Stimulated activated CD8-positive, alpha-beta memory T cell treated with anti-CD3 and anti-CD28 coated beads, Interleukin-15, amount 100 ng/mL, for 1 hour (primary cell): ENCODE measurements around the gene BCL2L13.
"Not testable (repeated sequence)": the region's sequence is repeated elsewhere in the genome, so short reads cannot be mapped to it uniquely, and the experiment has no call there.

Experiments used
- DNase-seq: peaks from one replicate; pipeline ENCODE4 v3.0.0-alpha.2; 2020; ENCODE audit warnings: low read depth

Gene BCL2L13

GRCh38 chr22:17636850-17637249 is 1.7 kb upstream of the BCL2L13 start:
- DNase-seq: not testable (repeated sequence)

DNA sequence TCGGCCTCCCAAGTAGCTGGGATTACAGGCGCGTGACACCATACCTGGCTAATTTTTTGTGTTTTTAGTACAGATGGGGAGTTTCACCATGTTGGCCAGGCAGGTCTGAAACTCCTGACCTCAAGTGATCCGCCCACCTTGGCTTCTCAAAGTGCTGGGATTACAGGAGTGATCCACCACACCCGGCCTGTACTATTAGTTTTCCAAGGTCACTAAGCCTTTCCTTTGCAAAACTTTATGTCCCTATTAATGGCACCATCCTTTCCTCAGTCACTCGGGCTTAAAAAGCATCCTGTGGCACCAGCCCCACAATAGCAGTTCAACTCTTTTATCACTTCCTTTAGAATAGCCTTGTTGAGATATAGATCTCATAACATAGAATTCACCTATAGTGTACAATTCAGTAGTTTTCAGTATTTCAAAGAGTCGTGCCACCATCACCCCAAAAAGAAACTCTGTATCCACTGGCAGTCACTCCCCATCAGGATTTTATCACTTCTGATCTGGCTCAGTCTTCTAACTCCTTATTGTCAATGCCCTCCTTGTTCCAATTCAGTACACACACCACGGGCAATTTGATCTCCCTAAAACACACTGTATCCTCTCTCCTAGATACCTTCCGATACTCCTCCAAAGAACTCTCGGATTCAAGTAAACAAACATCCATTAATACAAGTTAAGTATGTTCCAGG is 921 bp upstream of the BCL2L13 start:
- no peak for DNase-seq

DNA sequence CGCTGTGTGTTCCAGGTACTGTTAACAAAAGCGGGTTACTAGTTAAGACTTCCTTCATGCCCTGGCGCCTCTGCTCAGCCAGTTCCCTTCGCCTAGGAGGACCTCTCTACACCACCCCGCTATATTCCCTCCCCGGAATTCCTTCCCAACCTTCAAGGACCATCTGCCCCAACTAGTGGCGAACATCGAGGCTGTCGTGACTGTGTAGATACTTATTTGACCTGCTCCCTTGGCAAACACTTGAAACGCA is 450 bp upstream of the BCL2L13 start:
- no peak for DNase-seq

DNA sequence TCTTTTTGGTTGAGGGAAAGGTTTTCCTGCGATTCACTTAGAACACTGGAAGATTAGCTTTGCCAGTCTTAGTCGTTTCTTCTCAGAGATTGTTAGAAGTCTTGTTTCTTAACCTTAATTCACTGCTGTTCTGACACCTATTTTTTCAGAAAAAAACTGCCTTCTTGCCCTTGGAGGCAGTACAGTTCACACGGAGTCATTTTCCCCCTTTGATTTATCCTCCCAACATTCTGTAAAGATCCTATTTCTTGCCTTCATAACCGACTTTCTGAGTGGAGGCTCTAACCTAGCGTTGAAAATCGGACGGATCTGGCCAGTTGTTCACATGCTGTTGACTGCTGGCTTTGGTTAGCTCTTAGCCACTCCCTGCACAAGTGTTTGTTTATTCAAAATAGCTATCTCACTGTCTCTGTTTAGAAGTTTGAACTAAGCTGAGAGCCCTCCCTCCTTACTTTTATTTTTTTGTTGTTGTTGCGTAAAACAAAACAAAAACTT is 737 bp downstream of the BCL2L13 start:
- DNase-seq: no peak

- DNase-seq: no peak
Observed at GRCh38 chr22:17641269-17641668, 2.7 kb downstream of the BCL2L13 start.

DNA sequence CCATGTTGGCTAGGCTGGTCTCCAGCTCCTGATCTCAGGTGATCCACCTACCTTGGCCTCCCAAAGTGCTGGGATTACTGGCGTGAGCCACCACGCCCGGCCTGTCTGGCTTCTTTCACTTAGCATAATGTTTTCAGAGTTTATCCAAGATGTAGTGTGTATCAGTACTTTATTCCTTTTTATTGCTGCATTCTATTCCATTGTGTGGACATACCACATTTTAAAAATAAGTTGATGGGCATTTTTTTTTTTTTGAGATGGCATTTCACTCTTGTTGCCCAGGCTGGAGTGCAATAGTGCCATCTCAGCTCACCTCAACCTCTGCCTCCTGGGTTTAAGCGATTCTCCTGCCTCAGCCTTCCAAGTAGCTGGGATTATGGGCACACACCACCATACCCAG is 3.8 kb downstream of the BCL2L13 start:
- DNase-seq: not testable (repeated sequence)

- DNase-seq: no peak
Observed at GRCh38 chr22:17647452-17647851, 8.9 kb downstream of the BCL2L13 start.

DNA sequence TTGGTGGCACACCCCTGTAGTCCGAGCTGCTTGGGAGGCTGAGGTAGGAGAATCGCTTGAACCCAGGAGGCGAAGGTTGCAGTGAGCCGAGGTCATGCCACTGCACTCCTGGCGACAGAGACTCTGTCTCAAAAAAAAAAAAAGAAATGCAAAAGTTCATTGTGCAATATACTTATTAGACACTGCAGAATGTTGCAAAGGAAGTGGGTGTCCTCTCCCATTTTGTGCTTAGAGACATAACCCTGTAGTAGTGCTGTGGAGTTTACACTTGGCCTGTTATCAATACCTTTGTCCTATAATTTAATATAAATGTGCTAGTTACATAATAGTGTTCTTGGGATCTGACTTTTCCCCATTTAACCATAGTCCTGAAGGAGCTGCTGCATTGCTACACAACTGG is 9.4 kb downstream of the BCL2L13 start:
- DNase-seq: no peak

DNA sequence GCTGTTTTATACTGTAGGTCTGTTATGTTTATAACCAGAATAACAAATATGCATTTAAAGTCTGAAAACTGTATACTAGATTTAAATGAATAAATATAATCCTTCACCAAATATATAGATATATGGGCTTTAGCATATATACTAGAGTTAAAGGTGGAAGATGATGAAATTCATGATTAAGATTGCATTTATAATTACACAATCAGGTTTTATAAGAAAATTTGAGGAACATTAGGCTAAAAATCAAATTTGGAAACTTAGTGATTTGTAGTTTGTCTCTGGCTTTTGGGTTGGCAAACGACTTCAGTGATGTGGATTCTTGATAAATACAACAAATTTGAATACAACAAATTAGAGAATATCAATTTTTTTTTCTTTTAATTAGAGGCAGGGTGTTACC is 10.0 kb downstream of the BCL2L13 start:
- DNase-seq: no peak

GRCh38 chr22:17655289-17655688 is 16.7 kb downstream of the BCL2L13 start:
- no peak for DNase-seq

DNA sequence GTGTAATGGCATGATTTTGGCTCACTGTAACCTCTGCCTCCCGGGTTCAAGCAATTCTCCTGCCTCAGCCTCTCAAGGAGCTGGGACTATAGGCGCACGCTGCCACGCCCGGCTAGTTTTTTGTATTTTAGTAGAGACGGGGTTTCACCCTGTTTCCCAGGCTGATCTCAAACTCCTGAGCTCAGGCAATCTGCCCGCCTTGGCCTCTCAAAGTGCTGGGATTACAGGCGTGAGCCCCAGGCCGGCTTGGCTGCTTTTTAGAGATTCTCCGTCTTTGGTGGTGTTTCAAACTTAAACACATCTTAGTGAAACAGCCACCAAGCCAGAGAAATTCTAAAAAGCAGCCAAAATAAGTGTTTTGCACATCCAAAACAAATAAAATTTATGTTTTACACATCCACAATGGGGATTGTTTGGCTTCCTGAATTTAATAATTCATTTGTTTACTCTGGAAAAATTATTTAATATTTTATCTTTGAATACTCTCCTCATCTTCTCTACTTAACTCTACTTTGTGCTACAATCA is 18.4 kb downstream of the BCL2L13 start:
- DNase-seq: no peak

DNA sequence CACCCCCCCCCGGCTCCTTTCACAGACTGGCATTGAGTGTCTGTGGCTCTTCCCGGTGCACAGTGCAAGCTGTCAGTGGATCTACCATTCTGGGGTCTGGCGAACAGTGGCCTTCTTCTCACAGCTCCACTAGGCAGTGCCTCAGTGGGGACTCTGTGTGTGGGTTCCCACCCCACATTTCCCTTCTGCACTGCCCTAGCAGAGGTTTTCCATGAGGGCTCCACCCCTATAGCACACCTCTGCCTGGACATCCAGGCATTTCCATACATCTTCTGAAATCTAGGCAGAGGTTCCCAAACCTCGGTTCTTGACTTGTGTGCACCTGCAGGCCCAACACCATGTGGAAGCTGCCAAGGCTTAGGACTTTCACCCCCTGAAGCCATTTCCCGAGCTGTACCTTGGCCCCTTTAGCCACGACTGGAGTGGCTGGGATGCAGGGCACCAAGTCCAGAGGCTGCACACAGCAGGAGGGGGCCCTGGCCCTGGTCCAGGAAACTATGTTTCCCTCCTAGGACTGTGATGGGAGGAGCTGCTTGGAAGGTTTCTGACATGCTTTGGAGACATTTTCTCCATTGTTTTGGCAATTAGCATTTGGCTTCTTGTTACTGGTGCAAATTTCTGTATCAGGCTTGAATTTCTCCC is 26.0 kb downstream of the BCL2L13 start:
- no peak for DNase-seq

DNA sequence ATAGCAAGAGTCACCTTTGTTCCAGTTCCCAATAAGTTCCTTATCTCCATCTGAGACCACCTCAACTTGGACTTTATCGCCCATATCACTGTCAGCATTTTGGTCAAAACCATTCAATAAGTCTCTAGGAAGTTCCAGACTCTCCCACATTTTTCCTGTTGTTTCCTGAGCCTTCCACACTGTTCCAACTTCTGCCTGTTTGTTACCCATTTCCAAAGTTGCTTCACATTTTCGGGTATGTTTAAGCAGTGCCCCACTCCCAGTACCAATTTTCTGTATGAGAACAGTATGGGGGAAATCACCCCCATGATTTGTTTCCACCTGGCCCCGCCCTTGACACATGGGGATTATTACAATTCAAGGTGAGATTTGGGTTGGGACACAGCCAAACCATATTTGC is 26.7 kb downstream of the BCL2L13 start:
- no peak for DNase-seq

DNA sequence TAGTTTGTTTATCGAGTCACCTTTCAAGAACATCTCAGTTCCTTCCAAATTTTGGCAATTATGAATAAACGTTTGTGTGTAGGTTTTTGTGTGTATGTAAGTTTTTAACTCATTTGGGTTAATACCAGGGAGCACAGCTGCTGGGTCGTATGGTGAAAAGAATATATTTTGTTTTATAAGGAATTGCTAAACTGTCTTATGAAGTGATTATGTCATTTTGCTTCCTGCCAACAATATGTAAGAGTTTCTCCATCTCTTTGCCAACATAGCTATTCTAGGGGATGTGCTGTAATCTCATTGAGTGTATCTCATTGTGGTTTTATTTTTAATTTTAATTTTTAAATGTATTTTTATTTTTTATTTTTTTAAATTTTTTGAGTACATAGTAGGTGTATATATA is 27.3 kb downstream of the BCL2L13 start:
- no peak for DNase-seq

- not testable (repeated sequence) for DNase-seq
Observed at GRCh38 chr22:17671521-17672092, 33.0 kb downstream of the BCL2L13 start.

DNA sequence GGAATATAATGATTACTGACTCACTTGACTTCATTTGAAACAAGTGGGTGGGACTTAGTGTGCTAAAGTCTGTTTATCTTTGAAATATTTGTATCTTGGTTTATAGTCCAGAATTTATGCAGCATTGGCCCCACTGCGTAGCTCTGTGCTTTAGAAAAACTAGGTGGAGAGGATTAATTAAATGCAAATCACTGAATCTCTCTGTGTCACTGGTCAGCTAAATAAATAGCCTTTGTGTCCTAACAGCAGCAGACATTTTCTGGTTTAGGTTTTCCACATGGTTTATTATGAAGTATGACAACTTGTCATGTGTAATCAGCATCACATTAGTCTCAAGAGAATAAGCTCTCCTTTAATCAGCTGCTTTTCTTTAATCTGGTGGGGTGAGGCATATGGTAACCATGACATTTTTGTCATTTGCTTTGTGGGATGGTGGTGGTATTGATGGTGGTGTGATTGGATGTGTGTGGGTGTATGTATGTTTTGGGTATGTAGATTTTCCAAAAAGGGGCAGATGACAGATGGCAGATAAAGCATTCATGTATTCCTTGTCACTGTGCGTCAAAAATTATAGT is 33.9 kb downstream of the BCL2L13 start:
- DNase-seq: no peak

- no peak for DNase-seq
Observed at GRCh38 chr22:17674152-17674551, 35.6 kb downstream of the BCL2L13 start.

GRCh38 chr22:17675584-17675983 is 37.0 kb downstream of the BCL2L13 start:
- no peak for DNase-seq

DNA sequence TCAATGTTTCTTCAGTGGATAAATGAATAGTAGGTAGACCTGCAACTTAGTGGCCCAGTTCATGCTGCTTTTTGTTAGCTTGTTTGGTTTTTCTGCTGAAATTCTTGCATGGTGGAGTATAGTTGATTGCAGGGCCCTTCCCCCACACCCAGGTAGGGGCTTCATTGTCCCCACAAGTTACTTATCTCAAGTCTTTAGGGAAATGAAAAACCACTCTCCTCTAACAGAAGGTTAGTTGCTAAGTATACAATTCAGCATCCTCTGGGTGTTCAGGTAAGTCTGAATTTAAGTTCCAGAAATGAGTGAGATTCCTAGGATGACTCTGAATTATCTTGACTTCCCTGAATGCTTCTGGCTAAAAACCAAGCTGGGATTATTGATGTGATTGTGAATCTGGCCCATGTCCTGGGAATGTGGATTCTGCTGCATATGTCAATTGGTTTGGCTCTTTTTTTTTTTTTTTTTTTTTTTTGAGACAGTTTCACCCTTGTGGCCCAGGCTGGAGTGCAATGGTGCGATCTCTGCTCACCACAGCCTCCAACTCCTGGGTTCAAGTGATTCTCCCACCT is 40.3 kb downstream of the BCL2L13 start:
- no peak for DNase-seq

- DNase-seq: no peak
Observed at GRCh38 chr22:17684245-17684644, 45.7 kb downstream of the BCL2L13 start.

DNA sequence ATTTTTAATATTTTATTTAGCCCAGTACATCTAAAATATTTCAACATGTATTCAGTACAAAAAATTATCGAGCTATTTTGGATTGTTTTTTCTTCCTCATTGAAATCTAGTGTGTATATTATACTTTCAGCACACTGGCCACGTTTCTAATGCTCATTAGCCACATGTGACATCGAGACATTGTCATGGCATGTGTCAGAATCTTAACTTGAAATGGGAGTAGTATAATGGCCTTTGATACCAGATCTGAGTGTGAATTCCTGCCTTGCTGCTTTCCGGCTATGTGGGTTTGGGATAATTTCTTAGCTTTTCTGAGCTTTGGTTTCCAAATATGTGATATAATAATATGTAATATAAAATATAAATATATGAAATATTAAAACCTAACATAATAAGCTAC is 54.3 kb downstream of the BCL2L13 start:
- DNase-seq: no peak

- no peak for DNase-seq
Observed at GRCh38 chr22:17694193-17694592, 55.6 kb downstream of the BCL2L13 start.

DNA sequence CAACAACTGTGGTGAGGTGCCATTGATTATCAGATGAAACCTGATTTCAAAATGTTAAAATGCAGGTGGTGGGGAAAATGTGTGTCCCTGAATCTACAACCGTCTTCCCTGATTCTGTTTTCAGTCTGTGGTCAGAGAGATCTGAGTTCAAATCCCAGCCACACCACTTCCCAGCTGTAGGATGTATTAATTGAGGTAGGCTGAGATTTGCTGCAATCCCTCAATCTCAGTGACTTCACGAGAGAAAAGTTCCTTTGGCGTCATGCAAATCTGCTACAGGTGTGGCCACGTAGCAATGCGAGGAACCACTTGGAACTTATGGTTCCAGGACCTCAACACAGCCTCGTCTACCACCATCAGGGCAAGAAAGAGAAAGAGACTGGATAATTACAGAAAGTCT is 56.2 kb downstream of the BCL2L13 start:
- DNase-seq: no peak
